SU-DHL-6 (cell line): ENCODE results near the gene KMT5B.
A peak's percentile ranks its signal among the peaks of the same experiment; 100 is the strongest.

Source experiments
- CTCF ChIP-seq: fragments of 200-600 bp; sonication (generic); IDR thresholded peaks from one replicate; pipeline ENCODE4 v1.5.1; 2017; ENCODE audit warnings: antibody characterized with exemption, mild to moderate bottlenecking, low read length, moderate library complexity; ENCODE audit not compliant: insufficient read depth, poor library complexity, severe bottlenecking
- EZH2phosphoT487 ChIP-seq: fragments of 200-600 bp; sonication (generic), shearing (Covaris generic); conservative IDR thresholded peaks from 2 replicates; pipeline ENCODE4 v1.6.1; 2018; ENCODE audit warnings: mild to moderate bottlenecking, antibody characterized with exemption, low read length, moderate library complexity, mixed read lengths

- no peak for TF ChIP-seq EZH2phosphoT487
- TF ChIP-seq CTCF: peak; percentile 78
Measured at GRCh38 chr11:68206211-68206610, 6.9 kb downstream of the KMT5B start.
